A549 (cell line): ENCODE measurements around the gene C17orf113.

Source experiments
- CTCF ChIP-seq: fragments of >200 bp; sonication (Bioruptor Twin); formaldehyde crosslinking; IDR thresholded peaks from 3 replicates; pipeline ENCODE4 v1.5.1; 2016
- MAZ ChIP-seq: fragments of 150-350 bp; IDR thresholded peaks from 2 replicates; pipeline ENCODE4 v1.6.1; 2014; ENCODE audit warnings: antibody characterized with exemption, low read depth, low read length, borderline replicate concordance
- PHF8 ChIP-seq: fragments of 200-600 bp; sonication (generic); IDR thresholded peaks from 2 replicates; pipeline ENCODE4 v1.6.1; 2016; ENCODE audit warnings: low read depth, mild to moderate bottlenecking, antibody characterized with exemption, moderate library complexity, borderline replicate concordance
- POLR2AphosphoS2 ChIP-seq: conservative IDR thresholded peaks from 2 replicates; pipeline ENCODE4 v1.6.1; 2012; ENCODE audit warnings: low read length, improper control_type of control experiment, inconsistent platforms
- RAD21 ChIP-seq, 2 experiments: fragments of >200 bp in 1 of 2; sonication (Bioruptor Twin) in 1 of 2; formaldehyde crosslinking in 1 of 2; IDR thresholded peaks in 1 of 2; conservative IDR thresholded peaks in 1 of 2; 2 replicates in 1 of 2; 3 replicates in 1 of 2; pipeline ENCODE4 v1.6.1; 2012 to 2018; ENCODE audit warnings: inconsistent platforms in 1 of 2
- TF ChIP-seq, protein P1 (sequence below): IDR thresholded peaks from 2 replicates; pipeline ENCODE4 v1.6.1; 2012

- TF ChIP-seq POLR2AphosphoS2 (no peak), CTCF (no peak), RAD21 (conservative IDR thresholded peaks at IDR 0.05 in 1 of 2, IDR thresholded peaks at IDR 0.05 in 1 of 2) (no peak), MAZ (no peak), PHF8 (no peak)
- TF ChIP-seq, protein P1, sequence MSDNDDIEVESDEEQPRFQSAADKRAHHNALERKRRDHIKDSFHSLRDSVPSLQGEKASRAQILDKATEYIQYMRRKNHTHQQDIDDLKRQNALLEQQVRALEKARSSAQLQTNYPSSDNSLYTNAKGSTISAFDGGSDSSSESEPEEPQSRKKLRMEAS, result no peak
Measured at GRCh38 chr17:42094375-42095069, 44.1 kb upstream of the C17orf113 start.
